Right hindlimb (tissue), 1 donor: Measurements from ENCODE around the gene ATP8B3.
"Not testable (repeated sequence)": the region's sequence is repeated elsewhere in the genome, so short reads cannot be mapped to it uniquely, and the experiment has no call there.

ENCODE experiments used
- DNase-seq: peaks from one replicate; pipeline ENCODE4 v3.0.0-alpha.2; 2018

The ATP8B3 gene

DNA sequence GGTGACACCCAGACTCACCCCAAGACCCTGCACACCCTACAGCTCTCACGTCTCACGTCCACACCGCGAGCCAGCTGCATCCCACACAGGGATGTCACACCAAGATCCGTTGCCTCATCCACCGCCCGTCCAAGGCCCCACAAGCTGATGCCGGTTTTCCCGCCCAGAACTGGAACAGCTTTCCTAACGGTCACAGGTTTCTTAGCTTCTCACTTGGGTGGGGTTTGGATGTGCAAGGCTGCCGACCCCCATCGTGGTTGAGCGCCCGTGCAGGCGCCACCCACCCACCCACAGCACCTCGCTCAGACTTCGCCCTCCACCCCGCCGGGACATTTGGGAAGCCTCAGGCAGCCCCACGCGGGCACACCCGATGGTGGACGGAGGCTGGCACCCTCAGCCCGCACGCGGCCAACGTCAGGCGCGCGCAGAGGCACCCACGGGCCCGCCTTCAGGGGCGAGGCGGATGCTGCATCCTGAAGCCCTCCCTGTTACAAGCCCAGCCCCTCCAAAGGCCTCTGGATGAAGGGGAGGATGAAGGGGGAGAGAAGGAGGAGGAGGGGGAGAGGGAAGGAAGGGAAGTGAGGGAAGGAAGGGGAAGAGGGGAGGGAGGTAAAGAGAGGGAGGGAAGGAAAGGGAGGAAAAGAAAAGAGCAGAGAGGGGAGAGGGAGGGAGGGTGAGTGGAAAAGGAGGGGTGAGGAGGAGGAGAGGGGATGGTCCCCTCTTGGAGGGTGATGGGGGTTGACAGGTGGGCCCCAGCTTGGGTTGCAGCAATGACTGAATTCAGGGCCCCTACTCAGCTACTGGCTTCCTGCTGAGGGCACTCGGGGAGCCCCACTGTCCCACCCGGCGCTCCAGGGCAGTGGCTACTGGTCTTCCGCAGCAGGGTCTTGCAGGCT is 45.9 kb downstream of the ATP8B3 start:
- DNase-seq, result no peak

- DNase-seq, result no peak
These were observed 46.7 kb downstream of the ATP8B3 start for GRCh38 chr19:1765232-1765903.

DNA sequence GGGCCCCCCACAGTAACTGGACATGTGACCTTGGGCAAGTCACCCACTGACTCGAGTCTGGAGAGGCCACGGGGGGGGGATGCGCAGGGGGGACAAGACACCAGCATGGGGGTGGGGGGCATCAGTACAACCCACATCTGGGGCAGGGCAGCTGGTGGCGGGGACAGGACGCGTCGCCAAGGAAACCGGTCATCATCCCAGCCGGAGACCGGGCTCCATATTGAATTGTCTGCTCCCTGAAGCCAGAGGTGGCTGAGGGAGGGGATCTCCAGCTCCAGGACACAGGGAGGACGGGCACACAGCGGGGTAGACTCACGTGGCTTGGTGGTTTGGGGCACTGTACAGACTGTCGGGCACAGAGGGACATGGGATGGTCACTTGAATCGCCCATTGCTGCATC is 47.3 kb downstream of the ATP8B3 start:
- no peak for DNase-seq

GRCh38 chr19:1763648-1764639 is 48.1 kb downstream of the ATP8B3 start:
- no peak for DNase-seq

GRCh38 chr19:1762243-1763117 is 49.6 kb downstream of the ATP8B3 start:
- no peak for DNase-seq

GRCh38 chr19:1761528-1762242 is 50.4 kb downstream of the ATP8B3 start:
- DNase-seq, result no peak

DNA sequence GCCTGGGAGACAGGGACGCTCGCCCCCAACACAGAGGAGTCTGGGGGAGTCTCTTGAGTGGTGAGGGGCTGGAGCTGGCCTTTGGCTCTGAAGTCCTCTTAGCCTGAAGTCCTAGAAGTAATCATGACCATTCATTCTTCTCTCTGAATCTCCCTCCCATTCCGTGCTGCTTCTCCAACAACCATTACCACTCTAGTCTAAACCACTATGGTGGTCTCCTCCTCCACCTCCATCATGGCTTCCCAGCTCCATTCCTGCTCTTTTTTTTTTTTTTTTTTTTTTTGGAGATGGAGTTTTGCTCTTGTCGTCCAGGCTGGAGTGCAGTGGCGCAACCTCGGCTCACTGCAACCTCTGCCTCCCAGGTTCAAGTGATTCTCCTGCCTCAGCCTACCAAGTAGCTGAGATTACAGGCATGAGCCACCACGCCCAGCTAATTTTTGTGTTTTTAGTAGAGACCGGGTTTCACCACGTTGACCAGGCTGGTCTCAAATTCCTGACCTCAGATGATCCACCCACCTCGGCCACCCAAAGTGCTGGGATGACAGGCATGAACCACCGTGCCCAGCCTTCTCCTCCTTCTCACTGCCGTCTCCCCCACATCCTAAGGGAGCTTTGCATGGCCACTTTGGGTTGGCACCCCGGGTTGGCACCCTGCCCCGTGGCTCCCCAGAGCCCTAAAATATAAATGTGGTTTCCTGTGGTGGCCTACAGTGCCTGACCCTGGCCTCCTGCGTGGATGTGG is 51.1 kb downstream of the ATP8B3 start:
- DNase-seq, result not testable (repeated sequence)

DNA sequence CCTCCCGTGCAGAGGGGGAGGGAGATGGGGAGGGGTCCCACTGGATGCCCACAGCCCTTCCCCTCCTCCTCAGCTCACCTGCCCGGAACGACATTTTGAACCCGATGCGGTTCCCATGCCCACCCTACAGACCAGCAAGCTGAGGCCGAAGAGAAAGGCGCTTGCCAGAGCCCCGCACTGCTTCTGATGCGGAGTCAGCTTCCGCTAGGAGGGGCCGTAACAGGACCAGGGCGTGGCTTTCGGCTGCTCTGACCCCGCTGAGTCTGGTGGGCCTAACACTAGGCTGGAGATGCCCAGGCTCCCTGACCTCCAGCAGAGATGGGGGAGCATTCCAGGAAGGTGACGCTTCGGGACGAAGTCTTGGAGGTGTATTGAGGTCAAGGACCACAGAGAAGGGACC is 52.1 kb downstream of the ATP8B3 start:
- DNase-seq, result no peak

GRCh38 chr19:1758959-1759903 is 52.8 kb downstream of the ATP8B3 start:
- no peak for DNase-seq

DNA sequence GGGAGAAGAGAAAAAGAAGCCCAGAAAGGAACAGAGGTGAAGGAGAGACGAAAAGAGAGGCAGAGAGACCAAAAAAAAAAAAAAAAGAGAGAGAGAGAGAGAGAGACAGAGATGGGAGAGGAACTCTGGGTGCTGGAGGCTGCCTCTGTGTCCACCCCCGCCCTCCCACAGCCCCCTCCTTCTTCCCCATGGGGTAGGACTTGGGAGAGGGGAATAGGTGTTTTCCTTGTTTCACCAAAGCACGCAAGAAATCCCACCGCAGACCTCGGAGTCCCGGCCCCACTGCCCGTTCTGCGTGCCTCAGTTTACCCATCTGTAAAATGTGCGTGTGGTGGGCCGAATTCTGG is 53.9 kb downstream of the ATP8B3 start:
- no peak for DNase-seq

DNA sequence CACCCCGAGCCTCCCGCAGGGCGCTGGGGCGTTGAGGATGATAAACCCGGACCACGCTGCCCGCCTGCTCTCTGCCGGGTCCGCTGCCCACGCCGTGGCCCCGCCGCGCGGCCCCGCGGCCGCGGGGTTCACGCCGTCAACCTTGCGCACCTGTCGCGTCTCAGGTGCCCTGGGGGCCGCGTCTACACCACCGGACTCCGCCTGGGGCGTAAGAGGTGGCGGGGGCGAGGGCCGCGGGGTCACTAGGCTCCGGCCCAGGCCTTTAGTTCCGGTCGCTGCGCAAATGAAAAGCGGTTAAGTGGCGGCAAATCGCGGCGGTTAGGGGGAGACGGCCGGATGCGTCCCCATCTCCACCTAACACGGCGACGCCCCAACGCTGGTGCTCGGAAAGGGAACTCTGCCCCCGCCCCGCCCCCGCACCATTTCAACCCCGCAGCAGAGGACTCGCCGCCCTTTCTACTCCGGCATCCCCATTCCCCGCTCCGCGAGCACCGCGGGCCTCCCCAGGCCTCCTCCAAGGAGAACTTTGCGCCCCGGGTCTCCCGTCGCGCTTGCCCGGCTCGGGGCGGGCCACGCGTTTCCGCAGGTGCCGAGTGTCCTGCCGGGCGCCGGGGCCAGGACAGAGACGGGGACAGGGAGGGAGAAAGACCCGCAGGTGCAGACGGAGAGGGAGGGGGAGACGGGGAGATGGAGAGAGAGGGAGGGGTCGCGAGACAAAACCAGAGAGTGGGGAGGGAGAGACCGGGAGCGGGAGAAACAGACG is 54.4 kb downstream of the ATP8B3 start:
- no peak for DNase-seq

- no peak for DNase-seq
These were observed 55.2 kb downstream of the ATP8B3 start for GRCh38 chr19:1756705-1757465.

- no peak for DNase-seq
These were observed 55.8 kb downstream of the ATP8B3 start for GRCh38 chr19:1756264-1756663.

- no peak for DNase-seq
These were observed 56.5 kb downstream of the ATP8B3 start for GRCh38 chr19:1755467-1756171.

- no peak for DNase-seq
These were observed 57.2 kb downstream of the ATP8B3 start for GRCh38 chr19:1754636-1755466.

DNA sequence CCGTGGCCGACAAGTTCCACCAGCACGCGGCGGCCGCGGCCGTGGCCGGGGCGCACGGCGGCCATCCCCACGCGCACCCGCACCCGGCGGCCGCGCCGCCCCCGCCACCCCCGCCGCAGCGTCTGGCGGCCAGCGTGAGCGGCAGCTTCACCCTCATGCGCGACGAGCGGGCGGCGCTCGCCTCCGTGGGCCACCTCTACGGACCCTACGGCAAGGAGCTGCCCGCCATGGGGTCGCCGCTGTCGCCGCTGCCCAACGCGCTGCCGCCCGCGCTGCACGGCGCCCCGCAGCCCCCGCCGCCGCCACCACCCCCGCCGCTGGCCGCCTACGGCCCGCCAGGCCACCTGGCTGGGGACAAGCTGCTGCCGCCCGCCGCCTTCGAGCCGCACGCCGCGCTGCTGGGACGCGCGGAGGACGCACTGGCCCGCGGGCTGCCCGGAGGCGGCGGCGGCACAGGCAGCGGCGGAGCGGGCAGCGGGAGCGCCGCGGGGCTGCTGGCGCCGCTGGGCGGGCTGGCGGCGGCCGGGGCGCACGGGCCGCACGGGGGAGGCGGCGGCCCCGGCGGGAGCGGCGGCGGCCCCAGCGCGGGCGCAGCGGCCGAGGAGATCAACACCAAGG is 57.9 kb downstream of the ATP8B3 start:
- no peak for DNase-seq
